ENCODE data around the gene RUSF1. TPM values are rescaled to one million over a fixed set of nuclear protein-coding genes. Genes with fewer than 3 reads are reported as not detected.

The RUSF1 gene
- total and polyA plus RNA-seq, 10 of the 15 experiments (the other 5 are each of a cell fraction or from before 2014, with no cell fraction given) = 0.20 to 46.3 (median 29.7) TPM

- ChIA-PET CTCF (interaction anchor here (1.2 to 1.6 kb wide), 3 partner anchors 40 to 359 kb away, joined by 3 to 4 read pairs (median 4); a partner anchor contains a TSS), POLR2A (interaction anchor here (0.6 to 1.0 kb wide), 2 partner anchors 12 to 41 kb away, joined by 3 to 4 read pairs; no protein-coding TSS in a partner anchor), SMC1A (ENCODE audit: uncharacterized antibody, unreplicated experiment) (no interaction called here), RAD21 (ENCODE audit: unreplicated experiment) (no interaction called here)
- peaks cover 8% of the 10 kb centered on the region for H3K4me1 ChIP-seq (ENCODE audit: control insufficient read depth, insufficient read depth, low read length)
- H3K4me3 ChIP-seq = no peak overlapping the region
- no peak overlapping the region for H3K9ac ChIP-seq (ENCODE audit: control insufficient read depth, insufficient read depth, low read length)
- WGBS (ENCODE audit: insufficient coverage, insufficient replicate concordance, low lambda C conversion rate, missing lambda C conversion rate) = 67% methylated on average over 3 of the region's 3 CpGs
- TF ChIP-seq ZNF24 (IDR thresholded peaks at IDR 0.05) (no peak), MAX (IDR thresholded peaks at IDR 0.05; ENCODE audit: low read depth, low read length) (no peak), BACH1 (IDR thresholded peaks at IDR 0.05; ENCODE audit: borderline replicate concordance) (no peak), HDAC2 (IDR thresholded peaks at IDR 0.05) (no peak), PBX3 (IDR thresholded peaks at IDR 0.05; ENCODE audit: insufficient replicate concordance, low read depth, low read length) (no peak), RFX5 (IDR thresholded peaks at IDR 0.05; ENCODE audit: low read depth, low read length) (no peak), EZH2 (IDR thresholded peaks at IDR 0.05; ENCODE audit: borderline replicate concordance, control insufficient read depth, low read depth, low read length) (no peak), NFXL1 (IDR thresholded peaks at IDR 0.05; ENCODE audit: borderline replicate concordance) (no peak), BCLAF1 (IDR thresholded peaks at IDR 0.05) (no peak), ELK1 (IDR thresholded peaks at IDR 0.05; ENCODE audit: low read depth, low read length) (no peak), ATF2 (IDR thresholded peaks at IDR 0.05; ENCODE audit: low read length) (no peak), TARDBP (IDR thresholded peaks at IDR 0.05; ENCODE audit: borderline replicate concordance) (no peak), NR2F1 (conservative IDR thresholded peaks at IDR 0.05) (no peak)
- no peaks in the 10 kb centered on the region for H3K79me2 ChIP-seq (ENCODE audit: control insufficient read depth, insufficient read depth, low read length)
- intact Hi-C loops (cut with micrococcal nuclease; ENCODE audit: unreplicated experiment) = loop anchor here (10.0 kb wide), 1 partner anchor 63 kb away; no protein-coding TSS in a partner anchor
- DNase-seq (ENCODE audit: low read depth, low spot score) (no peak), FAIRE-seq (no peak), ATAC-seq (no peak)
- no peak overlapping the region for H3K27ac ChIP-seq (ENCODE audit: control insufficient read depth, insufficient read depth)
- H3K36me3 ChIP-seq (ENCODE audit: control insufficient read depth in 2 of 2, insufficient read depth in 2 of 2, low read length in 1 of 2) = no peaks in the 10 kb centered on the region; a peak in 1 of 4 replicates
- in situ Hi-C loops (cut with MboI) = no loop called here
- H2AFZ ChIP-seq (ENCODE audit: control insufficient read depth, low read depth, low read length) = no peak overlapping the region
- H4K20me1 ChIP-seq (ENCODE audit: control insufficient read depth, insufficient read depth) = no peaks in the 10 kb centered on the region
- no TSS peak for BruUV-seq (replicated peaks)
- no peak overlapping the region for H3K4me2 ChIP-seq (ENCODE audit: control insufficient read depth, insufficient read depth)
- H3K9me3 ChIP-seq (replicated peaks; ENCODE audit: control insufficient read depth, insufficient read depth, low read length) = no peaks in the 10 kb centered on the region
- H3K27me3 ChIP-seq (replicated peaks in 1 of 2; ENCODE audit: control insufficient read depth in 2 of 2, insufficient read depth in 2 of 2, low read length in 1 of 2) = no peaks in the 10 kb centered on the region
Observed at GRCh38 chr16:31501226-31501965, 6.8 kb downstream of the RUSF1 start.

All from GM12878 (cell line).